ENCODE results near the gene GGA3.

GGA3 gene

GRCh38 chr17:75239214-75239613 is 22.2 kb downstream of the GGA3 start:
- H4K20me1 ChIP-seq (ENCODE audit: insufficient read depth, low read length): no peaks in the 10 kb centered on the region
- peaks cover 12% of the 10 kb centered on the region; the same call in 1 of the 2 replicates for H3F3A ChIP-seq (ENCODE audit: insufficient read depth, low read length)
- TF ChIP-seq EZH2phosphoT487 (IDR thresholded peaks at IDR 0.05; ENCODE audit: low read length): no peak
- TF ChIP-seq CTCF (IDR thresholded peaks at IDR 0.05; ENCODE audit: low read length): no peak
- no peak for TF ChIP-seq EZH2 (optimal IDR thresholded peaks at IDR 0.05; ENCODE audit: low read depth, low read length)
- H3K9me2 ChIP-seq (replicated peaks; ENCODE audit: insufficient read depth, low read length): no peaks in the 10 kb centered on the region
- no peak overlapping the region for H3K9ac ChIP-seq (ENCODE audit: low read length)
- no peak overlapping the region for H3K4me2 ChIP-seq (ENCODE audit: low read depth, low read length)
- H3K9me3 ChIP-seq (replicated peaks; ENCODE audit: insufficient read depth, low read length): no peaks in the 10 kb centered on the region
- H2AFZ ChIP-seq (ENCODE audit: low read length): no peak overlapping the region
- H3K79me2 ChIP-seq (ENCODE audit: low read length): no peaks in the 10 kb centered on the region
- peaks cover 15% of the 10 kb centered on the region for H3K36me3 ChIP-seq (replicated peaks; ENCODE audit: insufficient read depth, low read length)
- no peak for DNase-seq
- H3K27ac ChIP-seq (ENCODE audit: low read length): no peak overlapping the region
- H3K4me1 ChIP-seq (ENCODE audit: low read length): no peaks in the 10 kb centered on the region
- H3K4me3 ChIP-seq (ENCODE audit: low read length): no peak overlapping the region
- no peaks in the 10 kb centered on the region for H3K27me3 ChIP-seq (replicated peaks; ENCODE audit: insufficient read depth, low read length)

- Histone ChIP-seq H4K20me1 (ENCODE audit: insufficient read depth, low read length) (no peaks in the 10 kb centered on the region), H3F3A (ENCODE audit: insufficient read depth, low read length) (peaks cover 12% of the 10 kb centered on the region; the same call in 1 of the 2 replicates), H3K4me3 (ENCODE audit: low read length) (no peak overlapping the region), H3K9me2 (replicated peaks; ENCODE audit: insufficient read depth, low read length) (no peaks in the 10 kb centered on the region), H3K27ac (ENCODE audit: low read length) (no peak overlapping the region), H3K27me3 (replicated peaks; ENCODE audit: insufficient read depth, low read length) (no peaks in the 10 kb centered on the region), H3K9me3 (replicated peaks; ENCODE audit: insufficient read depth, low read length) (no peaks in the 10 kb centered on the region), H3K9ac (ENCODE audit: low read length) (no peak overlapping the region), H3K4me2 (ENCODE audit: low read depth, low read length) (no peak overlapping the region), H2AFZ (ENCODE audit: low read length) (no peak overlapping the region), H3K4me1 (ENCODE audit: low read length) (no peaks in the 10 kb centered on the region), H3K36me3 (replicated peaks; ENCODE audit: insufficient read depth, low read length) (peaks cover 15% of the 10 kb centered on the region), H3K79me2 (ENCODE audit: low read length) (no peaks in the 10 kb centered on the region)
- DNase-seq: peak; percentile 77
- TF ChIP-seq EZH2 (optimal IDR thresholded peaks at IDR 0.05; ENCODE audit: low read depth, low read length) (no peak), CTCF (IDR thresholded peaks at IDR 0.05; ENCODE audit: low read length) (peak; percentile 87)
These were observed 22.7 kb downstream of the GGA3 start for GRCh38 chr17:75238684-75239191.

GRCh38 chr17:75238020-75238580 is 23.3 kb downstream of the GGA3 start:
- no peak for DNase-seq
- H3K9me3 ChIP-seq (replicated peaks; ENCODE audit: insufficient read depth, low read length): no peaks in the 10 kb centered on the region
- H3K4me3 ChIP-seq (ENCODE audit: low read length): no peak overlapping the region
- H3K4me2 ChIP-seq (ENCODE audit: low read depth, low read length): no peak overlapping the region
- peaks cover 12% of the 10 kb centered on the region; the same call in 1 of the 2 replicates for H3F3A ChIP-seq (ENCODE audit: insufficient read depth, low read length)
- no peaks in the 10 kb centered on the region for H3K4me1 ChIP-seq (ENCODE audit: low read length)
- no peaks in the 10 kb centered on the region for H3K9me2 ChIP-seq (replicated peaks; ENCODE audit: insufficient read depth, low read length)
- no peaks in the 10 kb centered on the region for H4K20me1 ChIP-seq (ENCODE audit: insufficient read depth, low read length)
- no peak overlapping the region for H2AFZ ChIP-seq (ENCODE audit: low read length)
- TF ChIP-seq EZH2phosphoT487 (IDR thresholded peaks at IDR 0.05; ENCODE audit: low read length): no peak
- no peak for TF ChIP-seq CTCF (IDR thresholded peaks at IDR 0.05; ENCODE audit: low read length)
- no peak for TF ChIP-seq EZH2 (optimal IDR thresholded peaks at IDR 0.05; ENCODE audit: low read depth, low read length)
- no peaks in the 10 kb centered on the region for H3K79me2 ChIP-seq (ENCODE audit: low read length)
- H3K9ac ChIP-seq (ENCODE audit: low read length): no peak overlapping the region
- H3K36me3 ChIP-seq (replicated peaks; ENCODE audit: insufficient read depth, low read length): peaks cover 15% of the 10 kb centered on the region
- H3K27ac ChIP-seq (ENCODE audit: low read length): no peak overlapping the region
- no peaks in the 10 kb centered on the region for H3K27me3 ChIP-seq (replicated peaks; ENCODE audit: insufficient read depth, low read length)

Data from MM.1S (cell line).